ENCODE measurements around the gene TMEM154. TPM values are rescaled to one million over a fixed set of nuclear protein-coding genes. Genes with fewer than 3 reads are reported as not detected.

TMEM154 gene
- total RNA-seq, 1 experiment from 2014 or later: 34.5 TPM

DNA sequence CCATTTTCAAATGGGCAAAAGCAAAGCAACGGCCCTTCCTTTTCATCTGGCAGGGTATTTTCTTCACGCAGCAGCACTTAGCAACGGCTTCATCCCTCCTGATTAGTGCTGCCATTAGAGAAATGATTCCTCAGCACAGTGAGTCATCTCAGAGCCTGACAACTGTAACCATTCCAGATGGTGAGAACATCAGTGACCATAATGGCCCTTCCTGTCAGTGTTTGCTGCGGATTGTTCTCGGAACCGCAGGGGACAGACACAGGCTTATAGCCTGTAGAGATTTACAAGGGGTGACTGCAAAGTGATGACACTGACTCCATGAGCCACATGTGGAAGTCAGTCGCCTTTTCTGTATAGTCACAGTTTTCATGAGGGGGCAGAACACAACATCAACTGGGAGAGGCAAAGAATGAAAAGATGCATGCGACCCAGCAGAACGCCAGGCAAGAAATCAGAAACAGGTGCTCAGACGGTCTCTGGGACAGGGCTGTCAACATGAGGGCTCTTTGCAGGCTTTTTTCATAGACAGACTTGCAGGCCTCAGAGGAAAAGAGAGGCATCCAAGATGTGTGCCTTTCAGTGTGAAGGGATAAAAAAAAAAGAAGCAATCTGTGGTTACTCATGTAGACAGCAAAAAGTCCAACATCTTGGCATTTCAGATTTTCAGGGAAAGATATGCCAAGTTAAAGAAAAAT is 74.0 kb downstream of the TMEM154 start:
- H3K9me2 ChIP-seq (ENCODE audit: insufficient read depth): no peaks in the 10 kb centered on the region

GRCh38 chr4:152605031-152605430 is 74.8 kb downstream of the TMEM154 start:
- Histone ChIP-seq H3K9me2 (ENCODE audit: insufficient read depth) (no peaks in the 10 kb centered on the region), H3K79me2 (ENCODE audit: low read depth) (no peaks in the 10 kb centered on the region), H2AFZ (no peak overlapping the region), H3K4me2 (no peak overlapping the region), H3K27ac (no peak overlapping the region), H3K9me3 (ENCODE audit: insufficient read depth, low read depth) (no peaks in the 10 kb centered on the region), H3F3A (ENCODE audit: insufficient read depth, low read depth) (no peaks in the 10 kb centered on the region), H3K4me3 (no peak overlapping the region), H4K20me1 (ENCODE audit: insufficient read depth) (no peaks in the 10 kb centered on the region), H3K4me1 (replicated peaks; ENCODE audit: insufficient read depth) (no peaks in the 10 kb centered on the region), H3K36me3 (ENCODE audit: low read depth) (no peaks in the 10 kb centered on the region), H3K27me3 (ENCODE audit: insufficient read depth, low read depth) (no peaks in the 10 kb centered on the region)
- intact Hi-C loops (cut with micrococcal nuclease; ENCODE audit: unreplicated experiment): no loop called here
- DNase-seq: no peak
- TF ChIP-seq EZH2 (IDR thresholded peaks at IDR 0.05; ENCODE audit: low read depth): no peak
- TF ChIP-seq, protein P1, sequence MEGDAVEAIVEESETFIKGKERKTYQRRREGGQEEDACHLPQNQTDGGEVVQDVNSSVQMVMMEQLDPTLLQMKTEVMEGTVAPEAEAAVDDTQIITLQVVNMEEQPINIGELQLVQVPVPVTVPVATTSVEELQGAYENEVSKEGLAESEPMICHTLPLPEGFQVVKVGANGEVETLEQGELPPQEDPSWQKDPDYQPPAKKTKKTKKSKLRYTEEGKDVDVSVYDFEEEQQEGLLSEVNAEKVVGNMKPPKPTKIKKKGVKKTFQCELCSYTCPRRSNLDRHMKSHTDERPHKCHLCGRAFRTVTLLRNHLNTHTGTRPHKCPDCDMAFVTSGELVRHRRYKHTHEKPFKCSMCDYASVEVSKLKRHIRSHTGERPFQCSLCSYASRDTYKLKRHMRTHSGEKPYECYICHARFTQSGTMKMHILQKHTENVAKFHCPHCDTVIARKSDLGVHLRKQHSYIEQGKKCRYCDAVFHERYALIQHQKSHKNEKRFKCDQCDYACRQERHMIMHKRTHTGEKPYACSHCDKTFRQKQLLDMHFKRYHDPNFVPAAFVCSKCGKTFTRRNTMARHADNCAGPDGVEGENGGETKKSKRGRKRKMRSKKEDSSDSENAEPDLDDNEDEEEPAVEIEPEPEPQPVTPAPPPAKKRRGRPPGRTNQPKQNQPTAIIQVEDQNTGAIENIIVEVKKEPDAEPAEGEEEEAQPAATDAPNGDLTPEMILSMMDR (conservative IDR thresholded peaks at IDR 0.05): no peak
- POLR2A ChIA-PET (ENCODE audit: unreplicated experiment): no interaction called here
- BruUV-seq (replicated peaks): no TSS peak
- CTCF ChIA-PET: no interaction called here

More for the DNA sequence above, 74.0 kb downstream of the TMEM154 start:
- no peaks in the 10 kb centered on the region for H3K4me1 ChIP-seq (replicated peaks; ENCODE audit: insufficient read depth)
- ChIA-PET POLR2A (ENCODE audit: unreplicated experiment) (no interaction called here), CTCF (no interaction called here)
- no TSS peak for BruUV-seq (replicated peaks)
- H3K9me3 ChIP-seq (ENCODE audit: insufficient read depth, low read depth): no peaks in the 10 kb centered on the region
- no peak overlapping the region for H2AFZ ChIP-seq
- H3F3A ChIP-seq (ENCODE audit: insufficient read depth, low read depth): no peaks in the 10 kb centered on the region
- H3K27me3 ChIP-seq (ENCODE audit: insufficient read depth, low read depth): no peaks in the 10 kb centered on the region
- TF ChIP-seq EZH2 (IDR thresholded peaks at IDR 0.05; ENCODE audit: low read depth): no peak
- TF ChIP-seq, protein P1 (conservative IDR thresholded peaks at IDR 0.05): no peak
- intact Hi-C loops (cut with micrococcal nuclease; ENCODE audit: unreplicated experiment): no loop called here
- no peaks in the 10 kb centered on the region for H3K79me2 ChIP-seq (ENCODE audit: low read depth)
- no peak overlapping the region for H3K4me2 ChIP-seq
- no peak overlapping the region for H3K4me3 ChIP-seq
- no peak for DNase-seq
- no peaks in the 10 kb centered on the region for H3K36me3 ChIP-seq (ENCODE audit: low read depth)
- no peaks in the 10 kb centered on the region for H4K20me1 ChIP-seq (ENCODE audit: insufficient read depth)
- no peak overlapping the region for H3K27ac ChIP-seq

DNA sequence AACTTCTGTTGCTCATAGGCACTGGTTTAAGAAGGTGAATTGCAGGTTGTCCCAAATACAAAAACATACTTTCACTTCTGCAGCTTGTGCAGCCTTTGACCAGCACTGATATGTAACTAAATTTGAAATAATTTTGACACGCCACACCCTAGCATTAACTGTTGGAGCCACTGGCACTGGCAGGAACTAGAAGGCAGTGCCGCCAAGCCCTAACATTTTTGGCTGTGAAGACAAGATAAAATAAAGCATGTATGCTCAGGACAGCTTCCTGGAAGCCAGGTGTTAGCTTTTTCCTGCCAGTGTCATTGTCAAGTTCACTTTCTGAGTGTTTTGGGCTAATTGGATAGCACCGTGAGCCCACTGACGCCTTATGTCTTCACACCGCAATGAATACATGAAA is 78.6 kb downstream of the TMEM154 start:
- no peaks in the 10 kb centered on the region for H3K79me2 ChIP-seq (ENCODE audit: low read depth)
- intact Hi-C loops (cut with micrococcal nuclease; ENCODE audit: unreplicated experiment): no loop called here
- no peaks in the 10 kb centered on the region for H3K9me2 ChIP-seq (ENCODE audit: insufficient read depth)
- peaks cover 10% of the 10 kb centered on the region for H3K4me1 ChIP-seq (replicated peaks; ENCODE audit: insufficient read depth)
- H3K4me2 ChIP-seq: no peak overlapping the region
- H4K20me1 ChIP-seq (ENCODE audit: insufficient read depth): no peaks in the 10 kb centered on the region
- H3K4me3 ChIP-seq: no peak overlapping the region
- no peak overlapping the region for H3K27ac ChIP-seq
- TF ChIP-seq EZH2 (IDR thresholded peaks at IDR 0.05; ENCODE audit: low read depth): no peak
- TF ChIP-seq, protein P1 (conservative IDR thresholded peaks at IDR 0.05): no peak
- no peaks in the 10 kb centered on the region for H3K36me3 ChIP-seq (ENCODE audit: low read depth)
- ChIA-PET POLR2A (ENCODE audit: unreplicated experiment) (no interaction called here), CTCF (no interaction called here)
- BruUV-seq (replicated peaks): no TSS peak
- DNase-seq: no peak
- no peaks in the 10 kb centered on the region for H3K9me3 ChIP-seq (ENCODE audit: insufficient read depth, low read depth)
- H3F3A ChIP-seq (ENCODE audit: insufficient read depth, low read depth): 0 out of 2 replicates have a peak, but pooled peaks cover 7% of the 10 kb centered on the region
- no peaks in the 10 kb centered on the region for H3K27me3 ChIP-seq (ENCODE audit: insufficient read depth, low read depth)
- H2AFZ ChIP-seq: no peak overlapping the region
